Esophagus muscularis mucosa (tissue), 3 donors: Measurements from ENCODE around the gene DGKD.

Experiments
- CTCF ChIP-seq, 3 experiments: fragments of 200-600 bp in 2 of 3; fragments of 450-650 bp in 1 of 3; sonication (generic) in 2 of 3; IDR thresholded peaks; one replicate each; pipeline ENCODE4 v1.5.1; 2017 to 2019; ENCODE audit warnings: antibody characterized with exemption in 3 of 3, mild to moderate bottlenecking in 2 of 3, moderate library complexity in 1 of 3
- POLR2A ChIP-seq: fragments of 450-650 bp; IDR thresholded peaks from one replicate; pipeline ENCODE4 v1.6.1; 2017; ENCODE audit warnings: antibody characterized with exemption, moderate library complexity, mild to moderate bottlenecking, low read depth

DNA sequence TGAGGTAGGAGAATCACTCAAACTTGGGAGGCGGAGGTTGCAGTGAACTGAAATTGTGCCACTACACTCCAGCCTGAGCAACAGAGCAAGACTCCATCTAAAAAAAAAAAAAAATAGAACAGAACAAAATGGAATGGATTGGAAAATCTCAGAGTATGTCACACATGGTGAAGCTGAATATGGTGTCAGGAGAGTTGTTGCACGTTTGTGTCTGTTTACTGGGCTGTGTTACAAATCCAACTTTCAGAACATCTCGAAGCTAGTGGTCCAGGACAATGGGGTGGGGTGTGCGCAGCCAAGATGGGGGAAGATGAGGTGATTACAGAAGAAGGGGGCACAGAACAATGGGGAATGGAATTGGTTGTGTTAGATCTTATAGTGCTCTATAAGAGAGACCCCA lies 29.0 kb upstream of the DGKD start:
- no peak for TF ChIP-seq CTCF (IDR thresholded peaks at IDR 0.05)
- no peak for TF ChIP-seq POLR2A
